SKM-1 treated with dmso at 0.1 percent for 144 hours (cell line): ENCODE measurements around the gene GLYATL3.

Experiments
- DNase-seq: peaks from one replicate; lab custom pipeline; 2025; ENCODE audit not compliant: unreplicated experiment; lab: John Stamatoyannopoulos, UW

GLYATL3 gene

GRCh38 chr6:49546331-49546730 is 46.6 kb downstream of the GLYATL3 start:
- no peak for DNase-seq

- DNase-seq = no peak
Measured at GRCh38 chr6:49548613-49549304, 49.0 kb downstream of the GLYATL3 start.

DNA sequence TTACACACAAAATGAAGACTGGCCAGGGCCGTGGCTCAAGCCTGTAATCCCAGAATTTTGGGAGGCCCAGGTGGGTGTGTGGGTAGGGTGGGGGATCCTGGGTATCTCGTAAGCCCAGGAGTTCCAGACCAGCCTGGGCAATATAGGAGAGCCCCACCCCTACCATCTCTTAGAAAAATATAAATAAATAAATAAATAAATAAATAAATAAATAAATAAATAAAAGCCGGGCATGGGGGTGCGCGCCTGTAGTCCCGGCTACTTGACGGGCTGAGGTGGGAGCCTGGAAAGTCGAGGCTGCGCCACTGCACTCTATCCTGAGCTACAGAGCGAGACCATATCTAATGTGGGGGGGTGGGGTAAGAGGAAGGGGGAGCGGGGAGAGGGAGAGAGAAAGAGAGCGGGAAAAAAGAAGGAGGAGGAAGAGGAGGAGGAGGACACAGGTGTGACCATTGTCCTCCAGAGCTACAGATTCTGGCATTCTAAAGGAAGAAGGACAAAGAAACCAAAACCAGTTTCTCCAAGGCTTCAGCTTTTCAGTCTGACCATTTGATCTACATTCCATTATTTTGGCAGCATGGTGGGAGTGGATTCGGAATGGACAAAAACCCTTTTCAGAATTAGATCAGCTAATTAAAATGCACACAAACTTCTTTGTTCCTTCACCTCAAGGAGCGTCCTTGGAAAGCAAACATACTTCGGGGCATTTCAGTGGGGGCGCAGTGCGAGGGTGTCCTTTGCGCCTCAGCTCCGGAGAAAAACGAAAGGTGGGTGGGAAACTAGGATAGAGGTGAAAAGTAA is 50.2 kb downstream of the GLYATL3 start:
- DNase-seq = no peak

GRCh38 chr6:49550492-49551077 is 50.9 kb downstream of the GLYATL3 start, which contains the start of gene C6orf141:
Gene C6orf141 (plus strand): TSS chr6:49550668. CDS start chr6:49550793, 125 bp downstream.
- DNase-seq = no peak

- DNase-seq = no peak
Measured at GRCh38 chr6:49551078-49551865, 51.5 kb downstream of the GLYATL3 start.

GRCh38 chr6:49551866-49552129 is 52.1 kb downstream of the GLYATL3 start:
- DNase-seq = no peak

DNA sequence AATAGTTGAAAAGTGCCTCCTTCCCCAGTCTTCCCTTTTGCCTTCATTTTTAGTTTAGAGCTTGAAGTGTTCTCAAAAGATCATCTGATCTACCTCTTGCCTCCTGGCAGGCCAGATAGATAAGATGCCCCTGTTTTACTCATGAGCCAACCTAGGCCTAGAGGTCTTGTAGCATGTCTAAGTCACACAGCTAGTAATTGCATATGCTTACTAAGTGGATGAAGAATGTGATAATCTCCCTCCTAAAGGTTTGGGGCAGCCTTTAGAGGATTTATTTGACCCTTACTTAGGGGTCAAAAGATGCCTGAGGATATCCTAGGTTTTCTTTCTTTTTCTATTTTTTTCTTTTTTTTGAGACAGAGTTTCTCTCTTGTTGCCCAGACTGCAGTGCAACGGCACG is 52.9 kb downstream of the GLYATL3 start:
- DNase-seq = no peak

DNA sequence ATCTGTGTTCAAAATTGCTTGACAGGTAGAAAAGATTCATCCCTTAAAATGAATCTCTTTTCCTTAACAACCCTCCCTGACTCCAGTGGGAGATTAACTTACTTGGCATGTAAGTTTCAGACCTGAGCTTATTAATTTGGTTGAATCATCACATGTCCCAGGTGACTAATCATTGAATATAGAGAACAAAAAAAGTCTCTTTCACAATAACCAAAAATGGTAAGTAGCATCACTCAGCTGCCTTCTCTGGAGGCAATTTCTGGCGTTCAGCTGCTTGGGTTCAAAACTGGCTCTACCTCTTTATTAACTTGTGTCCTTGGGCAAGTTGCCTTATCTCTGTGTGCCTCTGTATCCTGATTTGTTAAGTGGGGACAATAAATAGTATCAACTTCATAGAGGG is 53.7 kb downstream of the GLYATL3 start:
- DNase-seq = no peak

DNA sequence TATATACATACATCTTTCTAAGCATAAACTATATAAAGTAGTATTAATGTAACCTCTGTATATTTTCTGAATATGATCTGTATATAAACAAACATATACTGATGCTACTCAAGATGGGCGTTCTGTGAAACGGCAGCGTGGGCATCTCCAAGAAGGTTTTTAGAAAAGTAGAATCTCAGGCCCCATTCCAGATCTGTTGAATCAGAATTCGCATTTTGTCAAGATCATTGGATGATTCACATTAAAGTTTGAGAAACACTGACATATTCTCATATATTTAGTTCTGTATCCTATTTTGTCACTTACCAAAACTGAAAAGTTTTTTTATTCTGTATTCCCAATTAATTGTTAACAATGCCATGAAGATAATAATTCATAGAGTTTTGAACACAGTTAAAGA is 56.2 kb downstream of the GLYATL3 start:
- DNase-seq = no peak

DNA sequence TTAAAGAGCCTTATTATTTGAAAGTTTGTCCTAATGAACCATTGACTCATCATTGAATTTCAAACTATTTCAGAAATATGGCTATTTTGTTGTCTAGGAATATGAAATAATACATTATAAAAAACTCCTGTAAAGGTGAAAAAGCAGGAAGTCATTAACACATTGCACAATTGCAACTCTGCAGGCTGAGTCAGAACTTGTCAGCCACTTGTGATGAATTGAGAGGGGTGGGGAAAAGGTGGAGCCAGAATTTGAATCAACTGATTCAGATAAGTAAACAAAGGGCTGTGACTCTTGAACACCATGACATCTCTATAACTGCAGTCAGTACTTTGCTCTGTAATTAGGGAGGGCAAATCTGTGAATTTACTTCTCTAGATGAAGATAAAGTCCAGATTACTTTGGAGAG is 56.7 kb downstream of the GLYATL3 start:
- DNase-seq = no peak

DNA sequence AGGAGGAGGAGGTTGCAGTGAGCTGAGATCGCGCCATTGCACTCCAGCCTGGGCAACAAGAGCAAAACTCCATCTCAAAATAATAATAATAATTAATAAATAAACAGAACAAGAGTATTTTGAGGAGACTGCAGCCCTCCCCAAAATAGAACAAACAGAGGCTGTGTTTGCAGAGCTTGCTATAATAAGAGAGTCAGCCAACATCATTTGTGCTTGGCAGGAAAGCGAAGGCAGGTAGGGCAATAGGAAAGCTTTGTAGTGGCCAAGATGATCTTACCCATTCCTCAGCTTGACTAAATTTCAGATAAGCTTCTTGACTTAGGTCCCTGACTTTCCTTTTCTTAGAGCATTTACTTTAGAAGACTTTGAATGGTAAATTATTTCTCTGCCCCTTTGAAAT is 57.5 kb downstream of the GLYATL3 start:
- no peak for DNase-seq

- DNase-seq = no peak
Measured at GRCh38 chr6:49558238-49558637, 58.5 kb downstream of the GLYATL3 start.

DNA sequence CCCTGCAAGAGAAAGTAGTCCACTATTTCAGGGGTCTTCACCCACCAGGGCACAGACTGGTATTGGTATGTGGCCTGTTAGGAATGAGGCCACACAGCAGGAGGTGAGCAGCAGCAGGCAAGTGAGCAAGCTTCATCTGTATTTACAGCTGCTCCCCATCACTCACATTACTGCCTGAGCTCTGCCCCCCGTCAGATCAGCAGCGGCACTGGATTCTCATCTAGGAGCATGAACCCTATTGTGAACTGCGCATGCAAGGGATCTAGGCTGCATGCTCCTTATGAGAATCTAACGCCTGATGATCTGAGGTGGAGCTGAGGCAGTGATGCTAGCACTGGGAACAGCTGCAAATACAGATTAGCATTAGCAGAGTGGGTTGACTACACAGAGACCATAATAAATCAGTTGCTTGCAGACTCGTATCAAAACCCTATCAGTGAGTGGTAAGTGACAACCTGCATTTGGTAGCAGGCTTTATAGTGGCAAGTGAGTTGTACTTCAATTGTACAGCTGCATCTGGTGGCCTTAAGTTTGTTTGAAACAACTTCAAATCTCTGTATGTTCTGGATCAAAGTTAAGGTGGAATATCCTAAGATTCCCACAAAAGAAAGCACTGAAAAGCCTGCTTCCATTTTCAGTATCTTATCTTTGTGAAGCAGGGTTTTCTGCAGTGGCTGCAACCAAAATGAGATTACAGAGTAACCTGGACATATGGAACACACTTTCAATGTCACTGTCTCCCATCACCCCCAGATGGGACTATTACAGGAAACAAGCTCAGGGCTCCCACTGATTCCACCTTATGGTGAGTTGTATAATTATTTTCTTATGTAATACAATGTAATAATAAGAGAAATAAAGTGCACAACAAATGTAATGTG is 63.5 kb downstream of the GLYATL3 start:
- no peak for DNase-seq

DNA sequence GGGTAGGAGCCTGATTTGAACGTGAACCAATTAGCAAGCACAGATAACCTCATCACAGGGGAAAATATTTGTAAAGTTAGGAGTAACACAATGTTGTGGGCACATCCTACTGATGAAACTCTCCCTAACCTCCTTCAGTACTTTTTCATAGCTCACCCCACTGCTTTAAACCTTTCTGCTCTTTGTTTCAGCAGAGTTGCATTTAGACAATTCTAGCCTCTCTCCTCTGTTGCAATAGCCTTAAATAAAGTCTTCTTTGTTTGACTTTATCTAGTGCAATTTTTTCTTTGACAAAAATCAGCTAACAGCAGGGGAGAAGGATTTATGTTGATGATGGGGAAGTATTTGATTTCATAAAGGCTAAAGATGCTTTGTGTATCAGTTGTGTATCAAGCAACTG is 64.8 kb downstream of the GLYATL3 start:
- no peak for DNase-seq

- DNase-seq = no peak
Measured at GRCh38 chr6:49565261-49565660, 65.5 kb downstream of the GLYATL3 start.

DNA sequence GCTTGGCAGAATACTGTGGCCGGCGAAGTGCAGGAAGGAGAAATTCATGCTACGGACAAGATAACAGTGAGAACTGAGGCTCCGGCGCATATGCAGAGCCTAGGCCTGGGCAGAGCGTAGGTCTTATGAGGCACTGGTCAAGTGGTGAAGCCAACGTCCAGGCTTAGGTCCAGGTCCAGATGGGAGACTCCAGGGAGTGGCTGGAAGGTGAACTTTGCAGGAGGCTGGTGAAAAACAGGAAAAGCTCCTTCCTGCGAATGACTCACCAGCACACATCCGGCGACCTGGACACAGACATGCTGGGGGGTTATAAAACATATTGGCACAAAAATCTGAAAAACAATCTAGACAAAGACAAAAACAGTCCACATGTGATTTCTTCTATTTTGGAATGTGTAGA is 66.1 kb downstream of the GLYATL3 start:
- DNase-seq = no peak

DNA sequence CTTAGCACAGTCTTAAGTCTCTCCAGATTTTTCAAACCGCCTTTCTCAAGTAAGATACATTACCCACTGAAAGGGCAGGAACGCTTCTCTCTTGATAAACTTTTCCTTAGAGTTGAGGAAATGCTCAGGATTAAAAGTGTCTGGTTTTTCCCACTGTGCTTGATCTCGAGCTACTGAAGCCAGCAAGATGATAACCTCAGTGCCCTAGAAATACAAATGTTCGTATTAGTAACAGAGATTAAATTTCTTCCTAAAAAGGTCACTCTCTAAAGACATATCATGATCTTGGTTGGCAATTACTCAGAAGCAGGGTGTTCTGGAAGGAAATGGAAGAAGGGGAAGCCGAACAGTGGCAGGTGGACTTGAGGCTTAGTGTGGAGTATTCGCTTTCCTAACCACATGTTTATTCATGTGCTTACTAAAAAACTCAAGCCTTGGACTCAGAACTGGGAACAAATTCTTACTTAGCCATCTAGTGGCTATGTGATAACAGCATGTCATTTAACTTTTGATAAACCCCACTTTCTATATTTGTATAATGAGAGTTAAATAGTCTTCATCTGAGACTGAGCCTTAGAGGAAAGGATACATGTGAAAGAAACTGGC is 70.9 kb downstream of the GLYATL3 start:
- DNase-seq = no peak

- no peak for DNase-seq
Measured at GRCh38 chr6:49576618-49577017, 76.9 kb downstream of the GLYATL3 start.
